MM.1S (cell line): ENCODE data around the gene PLA2G4B.
A peak's percentile ranks its signal among the peaks of the same experiment; 100 is the strongest.

ENCODE experiments used
- DNase-seq: peaks from one replicate; pipeline ENCODE4 v3.0.0-alpha.2; 2015
- H2AFZ ChIP-seq: fragments of 300-600 bp; sonication (generic); 2 replicates; pipeline ENCODE4 v1.6.0; 2016; ENCODE audit warnings: antibody characterized with exemption, low read length
- H3F3A ChIP-seq: fragments of 300-600 bp; sonication (generic); 2 replicates; pipeline ENCODE4 v1.6.1; 2016; ENCODE audit warnings: mild to moderate bottlenecking, antibody characterized with exemption, low read length, moderate library complexity, mixed read lengths; ENCODE audit not compliant: insufficient read depth
- H3K27ac ChIP-seq: fragments of 300-600 bp; sonication (generic); 2 replicates; pipeline ENCODE4 v1.5.1; 2016; ENCODE audit warnings: mild to moderate bottlenecking, low read length
- H3K27me3 ChIP-seq: fragments of 300-600 bp; sonication (generic); replicated peaks from 2 replicates; pipeline ENCODE4 v1.6.0; 2016; ENCODE audit warnings: low read length; ENCODE audit not compliant: insufficient read depth
- H3K36me3 ChIP-seq: fragments of 300-600 bp; sonication (generic); replicated peaks from 2 replicates; pipeline ENCODE4 v1.6.1; 2016; ENCODE audit warnings: mild to moderate bottlenecking, low read length, mixed read lengths; ENCODE audit not compliant: insufficient read depth
- H3K4me1 ChIP-seq: fragments of 300-600 bp; sonication (generic); 2 replicates; pipeline ENCODE4 v1.6.1; 2016; ENCODE audit warnings: low read length, mixed read lengths
- H3K4me2 ChIP-seq: fragments of 300-600 bp; sonication (generic); 2 replicates; pipeline ENCODE4 v1.6.0; 2016; ENCODE audit warnings: low read depth, low read length
- H3K4me3 ChIP-seq: fragments of 300-600 bp; sonication (generic); 2 replicates; pipeline ENCODE4 v1.5.1; 2016; ENCODE audit warnings: low read length, mixed read lengths
- H3K79me2 ChIP-seq: fragments of 300-600 bp; sonication (generic); 2 replicates; pipeline ENCODE4 v1.6.1; 2016; ENCODE audit warnings: mixed run types, low read length, mixed read lengths
- H3K9ac ChIP-seq: fragments of 300-600 bp; sonication (generic); 2 replicates; pipeline ENCODE4 v1.6.1; 2016; ENCODE audit warnings: low read length, mixed read lengths
- H3K9me2 ChIP-seq: fragments of 300-600 bp; sonication (generic); replicated peaks from 2 replicates; pipeline ENCODE4 v1.6.1; 2016; ENCODE audit warnings: mild to moderate bottlenecking, low read length, mixed read lengths; ENCODE audit not compliant: insufficient read depth
- H3K9me3 ChIP-seq: fragments of 300-600 bp; sonication (generic); replicated peaks from 2 replicates; pipeline ENCODE4 v1.6.1; 2016; ENCODE audit warnings: mild to moderate bottlenecking, low read length, mixed read lengths; ENCODE audit not compliant: insufficient read depth
- H4K20me1 ChIP-seq: fragments of 300-600 bp; sonication (generic); 2 replicates; pipeline ENCODE4 v1.6.1; 2016; ENCODE audit warnings: mild to moderate bottlenecking, low read length, moderate library complexity, mixed read lengths; ENCODE audit not compliant: insufficient read depth
- CTCF ChIP-seq: fragments of 300-600 bp; sonication (generic); IDR thresholded peaks from 2 replicates; pipeline ENCODE4 v1.5.1; 2016; ENCODE audit warnings: antibody characterized with exemption, low read length, mixed read lengths
- EZH2 ChIP-seq: fragments of 300-600 bp; sonication (generic); optimal IDR thresholded peaks from 2 replicates; pipeline ENCODE3; 2017; ENCODE audit warnings: low read depth, mild to moderate bottlenecking, antibody characterized with exemption, low read length, mixed read lengths
- EZH2phosphoT487 ChIP-seq: fragments of 300-600 bp; sonication (generic); IDR thresholded peaks from 2 replicates; pipeline ENCODE4 v1.6.1; 2018; ENCODE audit warnings: antibody characterized with exemption, low read length

Gene PLA2G4B

DNA sequence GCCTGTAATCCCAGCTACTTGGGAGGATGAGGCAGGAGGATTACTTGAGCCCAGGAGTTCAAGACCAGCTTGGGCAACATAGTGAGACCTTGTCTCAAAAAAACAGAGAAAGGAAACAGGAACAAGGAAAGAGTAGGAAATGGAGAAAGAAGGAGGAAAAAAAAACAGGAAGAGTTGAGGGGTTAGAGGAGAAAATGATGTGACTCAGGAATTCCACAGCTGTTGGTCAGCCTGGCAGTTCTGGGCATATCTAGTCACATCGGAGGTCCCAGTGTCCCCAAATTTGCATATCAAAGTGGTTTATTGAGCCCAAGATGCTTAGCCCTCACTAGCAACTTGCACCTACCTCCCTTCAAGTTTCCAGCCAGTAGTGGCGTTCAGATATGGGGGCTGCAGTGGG lies 29.5 kb upstream of the PLA2G4B start:
- no peaks in the 10 kb centered on the region for H3K27me3 ChIP-seq
- H3K27ac ChIP-seq = no peak overlapping the region
- H2AFZ ChIP-seq = no peak overlapping the region
- H3K9ac ChIP-seq = no peak overlapping the region
- no peak for DNase-seq
- H3K79me2 ChIP-seq = no peaks in the 10 kb centered on the region
- no peaks in the 10 kb centered on the region for H3K4me1 ChIP-seq
- no peaks in the 10 kb centered on the region for H3K9me3 ChIP-seq
- TF ChIP-seq EZH2phosphoT487 (no peak), EZH2 (no peak), CTCF (no peak)
- no peaks in the 10 kb centered on the region for H3K36me3 ChIP-seq
- H4K20me1 ChIP-seq = no peaks in the 10 kb centered on the region
- H3F3A ChIP-seq = no peaks in the 10 kb centered on the region
- H3K4me3 ChIP-seq = no peak overlapping the region
- H3K4me2 ChIP-seq = no peak overlapping the region
- no peaks in the 10 kb centered on the region for H3K9me2 ChIP-seq

DNA sequence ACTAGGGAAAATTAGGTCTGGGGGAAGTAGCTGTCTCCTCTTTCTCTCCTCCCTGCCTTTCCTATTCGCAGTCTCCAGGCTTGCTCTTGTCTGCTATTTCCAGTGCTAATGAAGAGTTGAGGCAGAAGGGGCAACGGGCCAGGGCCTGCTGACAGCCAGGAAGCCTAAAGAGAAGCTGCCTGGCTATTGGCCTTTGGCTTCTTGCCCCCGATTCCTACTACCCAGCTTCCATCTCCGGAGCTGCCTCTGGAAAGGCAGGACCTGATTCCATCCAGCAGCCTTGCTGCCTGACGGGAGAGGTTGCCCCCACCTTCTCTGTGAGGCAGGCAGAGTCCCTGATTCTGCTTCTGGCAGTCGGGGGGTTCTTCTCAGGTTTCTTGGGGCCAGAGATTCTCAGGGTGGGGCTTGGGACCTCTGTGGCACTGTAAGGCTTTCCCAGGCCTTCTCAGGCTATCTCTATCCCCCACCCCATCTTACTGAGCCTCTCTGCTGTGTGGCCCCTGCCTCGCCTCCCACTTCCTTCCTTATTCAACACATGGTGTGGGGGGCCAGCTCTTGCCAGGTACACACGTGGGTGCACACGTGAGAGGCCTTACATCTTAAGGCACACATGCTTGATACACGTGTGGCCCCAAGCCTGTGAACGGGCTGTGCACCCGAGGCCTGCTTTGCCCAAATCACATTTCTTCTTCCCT lies 29.0 kb upstream of the PLA2G4B start:
- Histone ChIP-seq H3K27me3 (no peaks in the 10 kb centered on the region), H3K9ac (no peak overlapping the region), H3K79me2 (no peaks in the 10 kb centered on the region), H3K36me3 (no peaks in the 10 kb centered on the region), H3K27ac (no peak overlapping the region), H3K9me3 (no peaks in the 10 kb centered on the region), H3K4me2 (no peak overlapping the region), H3K9me2 (no peaks in the 10 kb centered on the region), H3K4me1 (no peaks in the 10 kb centered on the region), H3F3A (no peaks in the 10 kb centered on the region), H3K4me3 (no peak overlapping the region), H2AFZ (no peak overlapping the region), H4K20me1 (no peaks in the 10 kb centered on the region)
- no peak for DNase-seq
- TF ChIP-seq EZH2phosphoT487 (no peak), CTCF (no peak), EZH2 (no peak)

DNA sequence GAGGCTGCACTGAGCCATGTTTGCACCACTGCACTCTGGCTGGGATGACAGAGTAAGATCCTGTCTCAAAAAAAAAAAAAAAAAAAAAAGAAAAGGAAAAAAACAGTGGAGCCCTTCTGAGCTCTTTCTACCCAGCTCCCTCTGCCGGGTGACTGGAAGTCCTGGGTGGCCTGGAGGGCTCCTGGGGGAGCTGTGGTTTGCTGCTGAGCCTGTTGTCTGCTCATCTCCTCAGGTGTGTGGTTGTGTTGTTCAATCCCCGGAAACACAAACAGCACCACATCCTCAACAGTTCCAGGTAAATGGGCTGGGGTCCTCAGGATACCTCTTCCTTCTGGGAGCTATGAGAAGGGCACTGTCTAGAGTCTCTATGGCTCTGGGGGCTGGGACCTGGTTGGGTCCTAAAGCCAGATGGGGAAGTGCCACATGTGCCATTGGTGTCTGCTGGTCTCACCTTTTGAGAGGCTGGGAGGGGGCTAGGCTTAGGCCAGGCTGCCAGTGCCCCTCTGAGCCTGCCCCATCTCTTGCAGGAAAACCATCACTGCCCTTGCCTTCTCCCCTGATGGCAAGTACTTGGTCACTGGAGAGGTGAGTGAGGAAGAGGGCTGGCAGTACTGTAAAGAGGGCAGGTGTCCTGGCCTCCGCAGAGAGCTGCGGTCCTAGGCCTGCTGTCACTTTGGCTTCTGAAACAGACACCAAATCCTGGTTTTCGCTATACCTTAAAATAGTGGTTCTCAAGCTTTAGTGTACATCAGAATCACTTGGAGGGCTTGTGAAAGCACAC lies 27.8 kb upstream of the PLA2G4B start:
- Histone ChIP-seq H3K36me3 (no peaks in the 10 kb centered on the region), H3F3A (no peaks in the 10 kb centered on the region), H3K9ac (no peak overlapping the region), H3K27ac (no peak overlapping the region), H4K20me1 (no peaks in the 10 kb centered on the region), H3K9me2 (no peaks in the 10 kb centered on the region), H3K9me3 (no peaks in the 10 kb centered on the region), H3K27me3 (no peaks in the 10 kb centered on the region), H3K4me3 (no peak overlapping the region), H3K4me2 (no peak overlapping the region), H3K79me2 (no peaks in the 10 kb centered on the region), H3K4me1 (no peaks in the 10 kb centered on the region), H2AFZ (0 out of 2 replicates have a peak overlapping the region, but pooled peaks have one; percentile 1)
- TF ChIP-seq EZH2 = no peak
- no peak for TF ChIP-seq EZH2phosphoT487
- TF ChIP-seq CTCF = no peak
- DNase-seq = no peak
